HepG2 (cell line): ENCODE data around the gene ALB. TPM values are rescaled to one million over a fixed set of nuclear protein-coding genes. Genes with fewer than 3 reads are reported as not detected.

Experiments used
- AKAP8 ChIP-seq: sonication (generic); formaldehyde crosslinking; IDR thresholded peaks from 2 replicates; pipeline ENCODE4 v1.5.1; 2020; ENCODE audit warnings: mild to moderate bottlenecking, missing genetic modification reagents
- CEBPB ChIP-seq: IDR thresholded peaks from 2 replicates; pipeline ENCODE4 v1.6.1; 2011; ENCODE audit warnings: low read depth, low read length, improper control_type of control experiment, borderline replicate concordance
- DNMT1 ChIP-seq: sonication (generic); formaldehyde crosslinking; IDR thresholded peaks from 2 replicates; pipeline ENCODE4 v1.5.1; 2020; ENCODE audit warnings: mild to moderate bottlenecking, missing genetic modification reagents
- POLR2G ChIP-seq: fragments of 200-400 bp; formaldehyde crosslinking; IDR thresholded peaks from 2 replicates; pipeline ENCODE4 v1.6.1; 2018; ENCODE audit warnings: mild to moderate bottlenecking, low read depth, low read length, moderate library complexity
- SSRP1 ChIP-seq: IDR thresholded peaks from 2 replicates; pipeline ENCODE4 v1.6.1; 2016; ENCODE audit warnings: control low read depth
- ZNF329 ChIP-seq: sonication (generic); formaldehyde crosslinking; IDR thresholded peaks from 2 replicates; pipeline ENCODE4 v1.9.0; 2021; ENCODE audit warnings: low read depth, mild to moderate bottlenecking, missing genetic modification reagents
- ZNF431 ChIP-seq: sonication (generic); formaldehyde crosslinking; IDR thresholded peaks from 2 replicates; pipeline ENCODE4 v1.9.0; 2022; ENCODE audit warnings: missing genetic modification reagents, low read depth, mild to moderate bottlenecking, borderline replicate concordance
- ZNF451 ChIP-seq: sonication (generic); formaldehyde crosslinking; IDR thresholded peaks from 2 replicates; pipeline ENCODE4 v1.5.0; 2020; ENCODE audit warnings: mild to moderate bottlenecking, missing genetic modification reagents
- ZNF839 ChIP-seq: sonication (generic); formaldehyde crosslinking; IDR thresholded peaks from 2 replicates; pipeline ENCODE4 v1.4.0; 2020; ENCODE audit warnings: missing genetic modification reagents, mild to moderate bottlenecking, borderline replicate concordance
- ZSCAN12 ChIP-seq: sonication (generic); formaldehyde crosslinking; IDR thresholded peaks from 2 replicates; pipeline ENCODE4 v1.9.0; 2021; ENCODE audit warnings: mild to moderate bottlenecking, missing genetic modification reagents
- polyA plus RNA-seq, 8 experiments: library from polyadenylated mRNA; depleted of rRNA in 3 of 8; stranded (reverse) in 7 of 8; unstranded in 1 of 8; fragments of >200 nt; fragmentation: Illumina TruSeq in 4 of 8; extraction: Trizol in 4 of 8; gene quantifications; 2 replicates each; pipeline versions ENCODE4 v1.2.1 to v1.2.3, GENCODE V29; 2011 to 2016; ENCODE audit warnings: low read depth in 4 of 8, missing spikeins in 1 of 8, mixed read lengths in 1 of 8; ENCODE audit not compliant: insufficient read depth in 1 of 8
- total RNA-seq, 5 experiments: library from RNA; depleted of rRNA; stranded (reverse); fragments of >200 nt; fragmentation: Illumina TruSeq; extraction: Trizol; gene quantifications; 2 replicates each; pipeline ENCODE4 v1.2.3, GENCODE V29; 2016; ENCODE audit warnings: low read depth in 1 of 5
- TF ChIP-seq, protein P1 (sequence below): sonication (generic); formaldehyde crosslinking; IDR thresholded peaks from 2 replicates; pipeline ENCODE4 v1.4.0; 2020; ENCODE audit warnings: missing genetic modification reagents, borderline replicate concordance
- TF ChIP-seq, protein P2 (sequence below): sonication (generic); formaldehyde crosslinking; IDR thresholded peaks from 2 replicates; pipeline ENCODE4 v1.5.1; 2020; ENCODE audit warnings: mild to moderate bottlenecking, moderate library complexity, missing genetic modification reagents
- TF ChIP-seq, protein P3 (sequence below): sonication (generic); formaldehyde crosslinking; conservative IDR thresholded peaks from 2 replicates; pipeline ENCODE4 v1.8.0; 2022; ENCODE audit warnings: mild to moderate bottlenecking, moderate library complexity, missing genetic modification reagents
- TF ChIP-seq, protein P4 (sequence below): sonication (generic); formaldehyde crosslinking; IDR thresholded peaks from 2 replicates; pipeline ENCODE4 v1.8.1; 2023; ENCODE audit warnings: mild to moderate bottlenecking, missing genetic modification reagents, borderline replicate concordance
- TF ChIP-seq, protein P5 (sequence below): sonication (generic); formaldehyde crosslinking; IDR thresholded peaks from 2 replicates; pipeline ENCODE4 v1.4.0; 2020; ENCODE audit warnings: missing genetic modification reagents, borderline replicate concordance

The ALB gene
- total and polyA plus RNA-seq, 2 of the 13 experiments (the other 11 are each of a cell fraction or from before 2014, with no cell fraction given) = 22,259 to 22,625 TPM

DNA sequence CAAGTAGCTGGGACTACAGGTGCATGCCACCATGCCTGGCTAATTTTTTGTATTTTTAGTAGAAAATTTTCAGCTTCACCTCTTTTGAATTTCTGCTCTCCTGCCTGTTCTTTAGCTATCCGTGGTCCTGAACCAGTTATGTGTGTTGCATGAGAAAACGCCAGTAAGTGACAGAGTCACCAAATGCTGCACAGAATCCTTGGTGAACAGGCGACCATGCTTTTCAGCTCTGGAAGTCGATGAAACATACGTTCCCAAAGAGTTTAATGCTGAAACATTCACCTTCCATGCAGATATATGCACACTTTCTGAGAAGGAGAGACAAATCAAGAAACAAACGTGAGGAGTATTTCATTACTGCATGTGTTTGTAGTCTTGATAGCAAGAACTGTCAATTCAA, 13.9 kb downstream of the ALB start (continued):
- TF ChIP-seq, protein P1, sequence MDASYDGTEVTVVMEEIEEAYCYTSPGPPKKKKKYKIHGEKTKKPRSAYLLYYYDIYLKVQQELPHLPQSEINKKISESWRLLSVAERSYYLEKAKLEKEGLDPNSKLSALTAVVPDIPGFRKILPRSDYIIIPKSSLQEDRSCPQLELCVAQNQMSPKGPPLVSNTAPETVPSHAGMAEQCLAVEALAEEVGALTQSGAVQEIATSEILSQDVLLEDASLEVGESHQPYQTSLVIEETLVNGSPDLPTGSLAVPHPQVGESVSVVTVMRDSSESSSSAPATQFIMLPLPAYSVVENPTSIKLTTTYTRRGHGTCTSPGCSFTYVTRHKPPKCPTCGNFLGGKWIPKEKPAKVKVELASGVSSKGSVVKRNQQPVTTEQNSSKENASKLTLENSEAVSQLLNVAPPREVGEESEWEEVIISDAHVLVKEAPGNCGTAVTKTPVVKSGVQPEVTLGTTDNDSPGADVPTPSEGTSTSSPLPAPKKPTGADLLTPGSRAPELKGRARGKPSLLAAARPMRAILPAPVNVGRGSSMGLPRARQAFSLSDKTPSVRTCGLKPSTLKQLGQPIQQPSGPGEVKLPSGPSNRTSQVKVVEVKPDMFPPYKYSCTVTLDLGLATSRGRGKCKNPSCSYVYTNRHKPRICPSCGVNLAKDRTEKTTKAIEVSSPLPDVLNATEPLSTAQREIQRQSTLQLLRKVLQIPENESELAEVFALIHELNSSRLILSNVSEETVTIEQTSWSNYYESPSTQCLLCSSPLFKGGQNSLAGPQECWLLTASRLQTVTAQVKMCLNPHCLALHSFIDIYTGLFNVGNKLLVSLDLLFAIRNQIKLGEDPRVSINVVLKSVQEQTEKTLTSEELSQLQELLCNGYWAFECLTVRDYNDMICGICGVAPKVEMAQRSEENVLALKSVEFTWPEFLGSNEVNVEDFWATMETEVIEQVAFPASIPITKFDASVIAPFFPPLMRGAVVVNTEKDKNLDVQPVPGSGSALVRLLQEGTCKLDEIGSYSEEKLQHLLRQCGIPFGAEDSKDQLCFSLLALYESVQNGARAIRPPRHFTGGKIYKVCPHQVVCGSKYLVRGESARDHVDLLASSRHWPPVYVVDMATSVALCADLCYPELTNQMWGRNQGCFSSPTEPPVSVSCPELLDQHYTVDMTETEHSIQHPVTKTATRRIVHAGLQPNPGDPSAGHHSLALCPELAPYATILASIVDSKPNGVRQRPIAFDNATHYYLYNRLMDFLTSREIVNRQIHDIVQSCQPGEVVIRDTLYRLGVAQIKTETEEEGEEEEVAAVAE (CRISPR knock-in tag) = 0 out of 2 replicates have a peak, but pooled peaks have one; percentile 30
- TF ChIP-seq SSRP1 (CRISPR knock-in tag) (peak; percentile 98), ZNF451 (CRISPR knock-in tag) (no peak), POLR2G (peak; percentile 49; the same call in 1 of the 2 replicates), CEBPB (no peak), DNMT1 (no peak), ZNF431 (CRISPR knock-in tag) (no peak), ZNF329 (CRISPR knock-in tag) (no peak), AKAP8 (CRISPR knock-in tag) (no peak), ZNF839 (CRISPR knock-in tag) (no peak), ZSCAN12 (CRISPR knock-in tag) (0 out of 2 replicates have a peak, but pooled peaks have one; percentile 34)
- TF ChIP-seq, protein P2, sequence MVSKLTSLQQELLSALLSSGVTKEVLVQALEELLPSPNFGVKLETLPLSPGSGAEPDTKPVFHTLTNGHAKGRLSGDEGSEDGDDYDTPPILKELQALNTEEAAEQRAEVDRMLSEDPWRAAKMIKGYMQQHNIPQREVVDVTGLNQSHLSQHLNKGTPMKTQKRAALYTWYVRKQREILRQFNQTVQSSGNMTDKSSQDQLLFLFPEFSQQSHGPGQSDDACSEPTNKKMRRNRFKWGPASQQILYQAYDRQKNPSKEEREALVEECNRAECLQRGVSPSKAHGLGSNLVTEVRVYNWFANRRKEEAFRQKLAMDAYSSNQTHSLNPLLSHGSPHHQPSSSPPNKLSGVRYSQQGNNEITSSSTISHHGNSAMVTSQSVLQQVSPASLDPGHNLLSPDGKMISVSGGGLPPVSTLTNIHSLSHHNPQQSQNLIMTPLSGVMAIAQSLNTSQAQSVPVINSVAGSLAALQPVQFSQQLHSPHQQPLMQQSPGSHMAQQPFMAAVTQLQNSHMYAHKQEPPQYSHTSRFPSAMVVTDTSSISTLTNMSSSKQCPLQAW (CRISPR knock-in tag) = no peak
- TF ChIP-seq, protein P3, sequence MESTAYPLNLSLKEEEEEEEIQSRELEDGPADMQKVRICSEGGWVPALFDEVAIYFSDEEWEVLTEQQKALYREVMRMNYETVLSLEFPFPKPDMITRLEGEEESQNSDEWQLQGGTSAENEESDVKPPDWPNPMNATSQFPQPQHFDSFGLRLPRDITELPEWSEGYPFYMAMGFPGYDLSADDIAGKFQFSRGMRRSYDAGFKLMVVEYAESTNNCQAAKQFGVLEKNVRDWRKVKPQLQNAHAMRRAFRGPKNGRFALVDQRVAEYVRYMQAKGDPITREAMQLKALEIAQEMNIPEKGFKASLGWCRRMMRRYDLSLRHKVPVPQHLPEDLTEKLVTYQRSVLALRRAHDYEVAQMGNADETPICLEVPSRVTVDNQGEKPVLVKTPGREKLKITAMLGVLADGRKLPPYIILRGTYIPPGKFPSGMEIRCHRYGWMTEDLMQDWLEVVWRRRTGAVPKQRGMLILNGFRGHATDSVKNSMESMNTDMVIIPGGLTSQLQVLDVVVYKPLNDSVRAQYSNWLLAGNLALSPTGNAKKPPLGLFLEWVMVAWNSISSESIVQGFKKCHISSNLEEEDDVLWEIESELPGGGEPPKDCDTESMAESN (CRISPR knock-in tag) = 0 out of 2 replicates have a peak, but pooled peaks have one; percentile 45
- TF ChIP-seq, protein P4, sequence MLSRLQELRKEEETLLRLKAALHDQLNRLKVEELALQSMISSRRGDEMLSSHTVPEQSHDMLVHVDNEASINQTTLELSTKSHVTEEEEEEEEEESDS (CRISPR knock-in tag) = no peak
- TF ChIP-seq, protein P5, sequence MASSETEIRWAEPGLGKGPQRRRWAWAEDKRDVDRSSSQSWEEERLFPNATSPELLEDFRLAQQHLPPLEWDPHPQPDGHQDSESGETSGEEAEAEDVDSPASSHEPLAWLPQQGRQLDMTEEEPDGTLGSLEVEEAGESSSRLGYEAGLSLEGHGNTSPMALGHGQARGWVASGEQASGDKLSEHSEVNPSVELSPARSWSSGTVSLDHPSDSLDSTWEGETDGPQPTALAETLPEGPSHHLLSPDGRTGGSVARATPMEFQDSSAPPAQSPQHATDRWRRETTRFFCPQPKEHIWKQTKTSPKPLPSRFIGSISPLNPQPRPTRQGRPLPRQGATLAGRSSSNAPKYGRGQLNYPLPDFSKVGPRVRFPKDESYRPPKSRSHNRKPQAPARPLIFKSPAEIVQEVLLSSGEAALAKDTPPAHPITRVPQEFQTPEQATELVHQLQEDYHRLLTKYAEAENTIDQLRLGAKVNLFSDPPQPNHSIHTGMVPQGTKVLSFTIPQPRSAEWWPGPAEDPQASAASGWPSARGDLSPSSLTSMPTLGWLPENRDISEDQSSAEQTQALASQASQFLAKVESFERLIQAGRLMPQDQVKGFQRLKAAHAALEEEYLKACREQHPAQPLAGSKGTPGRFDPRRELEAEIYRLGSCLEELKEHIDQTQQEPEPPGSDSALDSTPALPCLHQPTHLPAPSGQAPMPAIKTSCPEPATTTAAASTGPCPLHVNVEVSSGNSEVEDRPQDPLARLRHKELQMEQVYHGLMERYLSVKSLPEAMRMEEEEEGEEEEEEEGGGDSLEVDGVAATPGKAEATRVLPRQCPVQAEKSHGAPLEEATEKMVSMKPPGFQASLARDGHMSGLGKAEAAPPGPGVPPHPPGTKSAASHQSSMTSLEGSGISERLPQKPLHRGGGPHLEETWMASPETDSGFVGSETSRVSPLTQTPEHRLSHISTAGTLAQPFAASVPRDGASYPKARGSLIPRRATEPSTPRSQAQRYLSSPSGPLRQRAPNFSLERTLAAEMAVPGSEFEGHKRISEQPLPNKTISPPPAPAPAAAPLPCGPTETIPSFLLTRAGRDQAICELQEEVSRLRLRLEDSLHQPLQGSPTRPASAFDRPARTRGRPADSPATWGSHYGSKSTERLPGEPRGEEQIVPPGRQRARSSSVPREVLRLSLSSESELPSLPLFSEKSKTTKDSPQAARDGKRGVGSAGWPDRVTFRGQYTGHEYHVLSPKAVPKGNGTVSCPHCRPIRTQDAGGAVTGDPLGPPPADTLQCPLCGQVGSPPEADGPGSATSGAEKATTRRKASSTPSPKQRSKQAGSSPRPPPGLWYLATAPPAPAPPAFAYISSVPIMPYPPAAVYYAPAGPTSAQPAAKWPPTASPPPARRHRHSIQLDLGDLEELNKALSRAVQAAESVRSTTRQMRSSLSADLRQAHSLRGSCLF (CRISPR knock-in tag) = no peak
